Stimulated activated CD8-positive, alpha-beta memory T cell treated with anti-CD3 and anti-CD28 coated beads, Interleukin-15, amount 100 ng/mL, for 4 hours (primary cell): ENCODE measurements around the gene PDGFA.
"Not testable (repeated sequence)": the region's sequence is repeated elsewhere in the genome, so short reads cannot be mapped to it uniquely, and the experiment has no call there.

Experiments
- DNase-seq, 2 donors: peaks; one replicate each; pipeline ENCODE4 v3.0.0-alpha.2; 2020; ENCODE audit warnings: low read depth in 2 of 2

The PDGFA gene

GRCh38 chr7:552151-552867 is 32.7 kb upstream of the PDGFA start:
- DNase-seq, result not testable (repeated sequence)

GRCh38 chr7:551615-551970 is 31.9 kb upstream of the PDGFA start:
- not testable (repeated sequence) for DNase-seq

GRCh38 chr7:550881-551614 is 31.4 kb upstream of the PDGFA start:
- DNase-seq, result no peak

GRCh38 chr7:549891-550625 is 30.4 kb upstream of the PDGFA start:
- no peak for DNase-seq

GRCh38 chr7:549066-549890 is 29.6 kb upstream of the PDGFA start:
- no peak for DNase-seq

GRCh38 chr7:548401-548800 is 28.8 kb upstream of the PDGFA start:
- no peak for DNase-seq

- no peak for DNase-seq
Observed at GRCh38 chr7:545470-545869, 25.8 kb upstream of the PDGFA start.

GRCh38 chr7:544338-545221 is 24.9 kb upstream of the PDGFA start:
- DNase-seq, result no peak

- no peak for DNase-seq
Observed at GRCh38 chr7:543501-544337, 24.1 kb upstream of the PDGFA start.

GRCh38 chr7:542713-543500 is 23.3 kb upstream of the PDGFA start:
- no peak for DNase-seq

- DNase-seq, result no peak
Observed at GRCh38 chr7:542131-542712, 22.6 kb upstream of the PDGFA start.

- DNase-seq, result no peak
Observed at GRCh38 chr7:541661-542060, 22.0 kb upstream of the PDGFA start.

- DNase-seq, result no peak
Observed at GRCh38 chr7:540997-541396, 21.4 kb upstream of the PDGFA start.

- no peak for DNase-seq
Observed at GRCh38 chr7:540579-540978, 20.9 kb upstream of the PDGFA start.

GRCh38 chr7:539731-540411 is 20.2 kb upstream of the PDGFA start:
- DNase-seq, result no peak

- DNase-seq, result no peak
Observed at GRCh38 chr7:538764-539685, 19.4 kb upstream of the PDGFA start.
